Caco-2 (cell line): ENCODE measurements around the gene XPNPEP2. TPM values are rescaled to one million over a fixed set of nuclear protein-coding genes. Genes with fewer than 3 reads are reported as not detected.

Experiments
- BruUV-seq: library from RNA; stranded (reverse); fragments of 400-500 nt; replicated peaks from 2 replicates; lab custom pipeline; 2021; lab: Mats Ljungman, UMichigan
- CTCF ChIA-PET: fragments of 300-600 bp; sonication (Branson Sonifier 250); formaldehyde crosslinking; loops from one replicate; lab custom pipeline; 2022; ENCODE audit warnings: antibody characterized with exemption; lab: Charles Lee
- POLR2A ChIA-PET: fragments of 300-600 bp; sonication (Branson Sonifier 250); formaldehyde crosslinking; loops from one replicate; lab custom pipeline; 2022; ENCODE audit warnings: antibody characterized with exemption; lab: Charles Lee
- DNase-seq, 2 experiments: peaks; one replicate each; pipeline versions ENCODE4 v3.0.0 to v3.0.0-alpha.2; 2020 to 2022
- H3K27me3 ChIP-seq: replicated peaks from 2 replicates; pipeline ENCODE4 v1.6.0; 2011; ENCODE audit warnings: low read length; ENCODE audit not compliant: control insufficient read depth, insufficient read depth
- H3K36me3 ChIP-seq: 2 replicates; pipeline ENCODE4 v1.5.1; 2011; ENCODE audit warnings: low read length; ENCODE audit not compliant: control insufficient read depth, insufficient read depth
- H3K4me1 ChIP-seq: fragments of 250-450 bp; sonication (Bioruptor Pico); 2 replicates; pipeline ENCODE4 v1.5.1; 2020; ENCODE audit warnings: mild to moderate bottlenecking
- H3K4me3 ChIP-seq: 2 replicates; pipeline ENCODE4 v1.5.1; 2011; ENCODE audit warnings: low read depth, mild to moderate bottlenecking, control low read depth, low read length
- H3K9me3 ChIP-seq: fragments of 250-450 bp; sonication (Bioruptor Pico); 2 replicates; pipeline ENCODE4 v1.5.1; 2020; ENCODE audit warnings: mild to moderate bottlenecking, moderate library complexity
- H3K27ac Mint-ChIP-seq: one replicate; pipeline ENCODE4 v1.8.0; 2022; ENCODE audit warnings: mixed read lengths; ENCODE audit not compliant: unreplicated experiment
- H3K27me3 Mint-ChIP-seq: one replicate; pipeline ENCODE4 v1.8.0; 2022; ENCODE audit warnings: mixed read lengths; ENCODE audit not compliant: insufficient read depth, unreplicated experiment
- H3K36me3 Mint-ChIP-seq: one replicate; pipeline ENCODE4 v1.8.0; 2022; ENCODE audit warnings: mild to moderate bottlenecking, mixed read lengths; ENCODE audit not compliant: insufficient read depth, unreplicated experiment
- H3K4me1 Mint-ChIP-seq: one replicate; pipeline ENCODE4 v1.8.0; 2022; ENCODE audit warnings: low read depth, mixed read lengths; ENCODE audit not compliant: unreplicated experiment
- H3K4me3 Mint-ChIP-seq: one replicate; pipeline ENCODE4 v1.8.0; 2022; ENCODE audit warnings: mild to moderate bottlenecking, moderate library complexity, mixed read lengths; ENCODE audit not compliant: unreplicated experiment
- H3K9me3 Mint-ChIP-seq: one replicate; pipeline ENCODE4 v1.8.0; 2022; ENCODE audit warnings: mixed read lengths; ENCODE audit not compliant: unreplicated experiment
- intact Hi-C: fragments of 100-400 bp; cut with micrococcal nuclease; formaldehyde crosslinking; loops from one replicate; pipeline ENCODE4 v1.10.0; 2022; ENCODE audit not compliant: unreplicated experiment
- total RNA-seq: library from RNA; stranded (reverse); gene quantifications from 2 replicates; pipeline ENCODE4 v1.2.3, GENCODE V29; 2022
- TF ChIP-seq, protein P1 (sequence below), 2 experiments: fragments of 200-600 bp in 1 of 2; IDR thresholded peaks; 1 replicate in 1 of 2; 2 replicates in 1 of 2; pipeline versions ENCODE4 v1.5.1 to v1.8.0; 2011 to 2022; ENCODE audit warnings: antibody characterized with exemption in 1 of 2, control low read depth in 1 of 2, inconsistent platforms in 1 of 2, low read depth in 1 of 2, low read length in 1 of 2, mild to moderate bottlenecking in 1 of 2, moderate library complexity in 1 of 2; ENCODE audit not compliant: insufficient read depth in 1 of 2, severe bottlenecking in 1 of 2, unreplicated experiment in 1 of 2

The XPNPEP2 gene
- total RNA-seq, 1 experiment from 2014 or later: 0.32 TPM

DNA sequence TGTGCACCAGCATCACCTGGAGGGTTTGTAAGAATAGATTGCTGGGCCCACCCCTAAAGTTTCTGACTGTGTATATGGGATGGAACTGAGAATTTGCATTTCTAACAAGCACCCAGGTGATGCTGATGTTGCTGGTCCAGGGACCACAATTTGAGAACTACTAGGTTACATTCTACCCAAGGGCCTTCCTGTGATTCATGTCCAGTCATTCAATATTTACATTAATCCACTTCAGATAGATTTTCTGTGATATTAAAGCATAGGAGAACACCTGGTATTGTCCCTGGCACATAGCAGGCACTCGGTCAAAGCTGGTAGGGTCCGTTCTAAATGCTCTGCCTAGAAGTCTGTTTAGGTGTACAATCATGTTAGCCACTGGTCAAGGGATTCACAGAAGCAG is 19.5 kb upstream of the XPNPEP2 start:
- no peak overlapping the region for H3K27ac Mint-ChIP-seq
- no peak for DNase-seq
- H3K27me3 ChIP-seq: no peaks in the 10 kb centered on the region
- ChIA-PET CTCF (no interaction called here), POLR2A (no interaction called here)
- no peak overlapping the region for H3K4me3 ChIP-seq
- no peaks in the 10 kb centered on the region for H3K27me3 Mint-ChIP-seq
- BruUV-seq: no TSS peak
- TF ChIP-seq, protein P1, sequence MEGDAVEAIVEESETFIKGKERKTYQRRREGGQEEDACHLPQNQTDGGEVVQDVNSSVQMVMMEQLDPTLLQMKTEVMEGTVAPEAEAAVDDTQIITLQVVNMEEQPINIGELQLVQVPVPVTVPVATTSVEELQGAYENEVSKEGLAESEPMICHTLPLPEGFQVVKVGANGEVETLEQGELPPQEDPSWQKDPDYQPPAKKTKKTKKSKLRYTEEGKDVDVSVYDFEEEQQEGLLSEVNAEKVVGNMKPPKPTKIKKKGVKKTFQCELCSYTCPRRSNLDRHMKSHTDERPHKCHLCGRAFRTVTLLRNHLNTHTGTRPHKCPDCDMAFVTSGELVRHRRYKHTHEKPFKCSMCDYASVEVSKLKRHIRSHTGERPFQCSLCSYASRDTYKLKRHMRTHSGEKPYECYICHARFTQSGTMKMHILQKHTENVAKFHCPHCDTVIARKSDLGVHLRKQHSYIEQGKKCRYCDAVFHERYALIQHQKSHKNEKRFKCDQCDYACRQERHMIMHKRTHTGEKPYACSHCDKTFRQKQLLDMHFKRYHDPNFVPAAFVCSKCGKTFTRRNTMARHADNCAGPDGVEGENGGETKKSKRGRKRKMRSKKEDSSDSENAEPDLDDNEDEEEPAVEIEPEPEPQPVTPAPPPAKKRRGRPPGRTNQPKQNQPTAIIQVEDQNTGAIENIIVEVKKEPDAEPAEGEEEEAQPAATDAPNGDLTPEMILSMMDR (IDR thresholded peaks at IDR 0.05; ENCODE audit: insufficient read depth in 1 of 2, low read depth in 1 of 2, low read length in 1 of 2, severe bottlenecking in 1 of 2, unreplicated experiment in 1 of 2): no peak
- H3K9me3 Mint-ChIP-seq: no peaks in the 10 kb centered on the region
- H3K36me3 ChIP-seq: no peaks in the 10 kb centered on the region
- H3K36me3 Mint-ChIP-seq: no peaks in the 10 kb centered on the region
- intact Hi-C loops: no loop called here
- H3K4me1 ChIP-seq: no peaks in the 10 kb centered on the region
- H3K4me1 Mint-ChIP-seq: peaks cover 5% of the 10 kb centered on the region
- no peaks in the 10 kb centered on the region for H3K9me3 ChIP-seq
- H3K4me3 Mint-ChIP-seq: no peak overlapping the region

DNA sequence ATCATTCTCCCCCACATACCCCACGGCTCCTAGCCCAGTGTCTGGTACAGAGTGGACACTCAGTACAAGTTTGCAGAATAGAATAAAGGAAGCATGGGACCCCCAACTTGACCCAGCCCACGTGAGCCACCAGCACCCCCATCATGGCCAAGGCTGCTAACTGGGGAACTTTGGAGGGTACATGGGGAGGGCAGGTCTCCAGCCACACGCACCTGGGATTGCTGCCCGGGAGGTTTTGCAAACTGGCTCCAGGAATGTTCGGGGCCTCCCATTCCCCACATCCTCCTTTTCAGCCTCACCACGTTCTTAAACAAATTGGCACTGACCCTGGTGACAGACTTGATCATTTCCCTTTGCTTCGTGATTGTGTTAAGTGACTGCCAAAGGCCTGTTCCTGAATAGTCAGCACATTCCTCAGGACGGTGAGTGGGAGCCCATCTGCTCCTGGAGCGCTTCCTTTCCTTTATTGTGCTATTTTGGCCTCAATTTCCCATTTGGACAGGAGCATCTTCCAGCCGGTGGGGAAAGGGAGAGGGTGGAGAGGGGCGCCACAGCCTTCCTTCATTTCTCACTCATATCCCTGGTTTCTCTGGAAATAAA is 18.7 kb upstream of the XPNPEP2 start:
- DNase-seq: no peak
- Mint-ChIP-seq H3K27me3 (peaks cover 3% of the 10 kb centered on the region), H3K36me3 (no peaks in the 10 kb centered on the region), H3K4me1 (peaks cover 5% of the 10 kb centered on the region), H3K9me3 (no peaks in the 10 kb centered on the region), H3K4me3 (no peak overlapping the region), H3K27ac (no peak overlapping the region)
- no TSS peak for BruUV-seq
- intact Hi-C loops: no loop called here
- no peaks in the 10 kb centered on the region for H3K36me3 ChIP-seq
- CTCF ChIA-PET: no interaction called here
- H3K27me3 ChIP-seq: no peaks in the 10 kb centered on the region
- no peak overlapping the region for H3K4me3 ChIP-seq
- TF ChIP-seq, protein P1 (IDR thresholded peaks at IDR 0.05; ENCODE audit: insufficient read depth in 1 of 2, low read depth in 1 of 2, low read length in 1 of 2, severe bottlenecking in 1 of 2, unreplicated experiment in 1 of 2): no peak
- H3K4me1 ChIP-seq: no peaks in the 10 kb centered on the region
- POLR2A ChIA-PET: no interaction called here
- no peaks in the 10 kb centered on the region for H3K9me3 ChIP-seq

DNA sequence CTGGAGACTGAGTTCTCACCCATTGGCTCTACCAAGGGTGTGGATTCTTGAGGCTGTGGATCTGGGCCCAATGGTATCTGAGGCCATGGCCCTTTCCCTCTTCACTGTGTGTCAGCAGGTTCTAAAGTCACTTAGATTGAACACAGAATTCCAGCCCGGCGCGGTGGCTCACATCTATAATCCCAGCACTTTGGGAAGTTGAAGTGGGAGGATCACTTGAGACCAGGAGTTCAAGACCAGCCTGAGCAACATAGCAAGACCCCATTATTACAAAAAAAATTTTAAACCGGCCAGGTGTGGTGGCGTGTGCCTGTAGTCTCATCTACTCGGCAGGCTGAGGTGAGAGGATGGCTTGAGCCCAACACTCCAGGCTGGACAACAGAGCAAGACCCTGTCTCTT is 18.0 kb upstream of the XPNPEP2 start:
- H3K9me3 ChIP-seq: no peaks in the 10 kb centered on the region
- no peaks in the 10 kb centered on the region for H3K27me3 ChIP-seq
- no TSS peak for BruUV-seq
- no peaks in the 10 kb centered on the region for H3K36me3 ChIP-seq
- POLR2A ChIA-PET: no interaction called here
- Mint-ChIP-seq H3K4me1 (peaks cover 5% of the 10 kb centered on the region), H3K27ac (no peak overlapping the region), H3K9me3 (no peaks in the 10 kb centered on the region), H3K27me3 (peaks cover 3% of the 10 kb centered on the region), H3K4me3 (no peak overlapping the region), H3K36me3 (no peaks in the 10 kb centered on the region)
- intact Hi-C loops: no loop called here
- H3K4me3 ChIP-seq: no peak overlapping the region
- TF ChIP-seq, protein P1 (IDR thresholded peaks at IDR 0.05; ENCODE audit: insufficient read depth in 1 of 2, low read depth in 1 of 2, low read length in 1 of 2, severe bottlenecking in 1 of 2, unreplicated experiment in 1 of 2): no peak
- no peak for DNase-seq
- no peaks in the 10 kb centered on the region for H3K4me1 ChIP-seq
- CTCF ChIA-PET: no interaction called here
